Measurements from ENCODE around the gene IMMP2L. TPM values are rescaled to one million over a fixed set of nuclear protein-coding genes. Genes with fewer than 3 reads are reported as not detected.

The IMMP2L gene
- total RNA-seq, 1 experiment from 2014 or later: 13.6 TPM

DNA sequence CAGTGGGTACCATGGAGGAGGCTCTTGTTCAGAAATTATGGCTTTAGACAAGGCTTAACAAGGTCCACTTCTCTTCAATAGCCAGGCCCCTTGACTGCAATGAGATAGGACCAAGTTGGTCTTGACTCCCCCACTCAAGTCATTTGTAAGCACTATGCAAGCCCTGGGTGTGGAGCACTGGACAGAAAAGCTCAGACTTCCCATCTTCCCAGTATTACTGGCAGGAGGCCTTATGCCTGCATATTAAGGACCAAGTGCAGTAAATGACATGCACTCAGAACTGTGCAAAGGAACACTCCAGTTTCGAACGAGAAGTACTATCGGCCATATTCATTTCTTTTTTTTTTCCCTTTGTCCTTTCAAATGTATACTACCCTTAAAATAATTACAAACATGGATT lies 789.7 kb downstream of the IMMP2L start:
- Mint-ChIP-seq H3K4me1 (peaks cover 8% of the 10 kb centered on the region), H3K27me3 (ENCODE audit: low read depth) (no peaks in the 10 kb centered on the region), H3K36me3 (no peaks in the 10 kb centered on the region), H3K27ac (no peak overlapping the region), H3K9me3 (no peaks in the 10 kb centered on the region), H3K4me3 (no peak overlapping the region)
- CTCF ChIA-PET: no interaction called here
- TF ChIP-seq ATF1 (CRISPR knock-in tag; IDR thresholded peaks at IDR 0.05) (no peak), ZNF317 (CRISPR knock-in tag; IDR thresholded peaks at IDR 0.05; ENCODE audit: borderline replicate concordance, low read depth) (no peak), OVOL2 (CRISPR knock-in tag; IDR thresholded peaks at IDR 0.05; ENCODE audit: borderline replicate concordance) (no peak), ZBTB21 (CRISPR knock-in tag; IDR thresholded peaks at IDR 0.05; ENCODE audit: borderline replicate concordance) (no peak), CREM (CRISPR knock-in tag; IDR thresholded peaks at IDR 0.05) (no peak)
- TF ChIP-seq, protein P1, sequence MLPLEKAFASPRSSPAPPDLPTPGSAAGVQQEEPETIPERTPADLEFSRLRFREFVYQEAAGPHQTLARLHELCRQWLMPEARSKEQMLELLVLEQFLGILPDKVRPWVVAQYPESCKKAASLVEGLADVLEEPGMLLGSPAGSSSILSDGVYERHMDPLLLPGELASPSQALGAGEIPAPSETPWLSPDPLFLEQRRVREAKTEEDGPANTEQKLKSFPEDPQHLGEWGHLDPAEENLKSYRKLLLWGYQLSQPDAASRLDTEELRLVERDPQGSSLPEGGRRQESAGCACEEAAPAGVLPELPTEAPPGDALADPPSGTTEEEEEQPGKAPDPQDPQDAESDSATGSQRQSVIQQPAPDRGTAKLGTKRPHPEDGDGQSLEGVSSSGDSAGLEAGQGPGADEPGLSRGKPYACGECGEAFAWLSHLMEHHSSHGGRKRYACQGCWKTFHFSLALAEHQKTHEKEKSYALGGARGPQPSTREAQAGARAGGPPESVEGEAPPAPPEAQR (CRISPR knock-in tag; IDR thresholded peaks at IDR 0.05): no peak
- TF ChIP-seq, protein P2, sequence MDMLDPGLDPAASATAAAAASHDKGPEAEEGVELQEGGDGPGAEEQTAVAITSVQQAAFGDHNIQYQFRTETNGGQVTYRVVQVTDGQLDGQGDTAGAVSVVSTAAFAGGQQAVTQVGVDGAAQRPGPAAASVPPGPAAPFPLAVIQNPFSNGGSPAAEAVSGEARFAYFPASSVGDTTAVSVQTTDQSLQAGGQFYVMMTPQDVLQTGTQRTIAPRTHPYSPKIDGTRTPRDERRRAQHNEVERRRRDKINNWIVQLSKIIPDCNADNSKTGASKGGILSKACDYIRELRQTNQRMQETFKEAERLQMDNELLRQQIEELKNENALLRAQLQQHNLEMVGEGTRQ (CRISPR knock-in tag; IDR thresholded peaks at IDR 0.05): no peak
- TF ChIP-seq, protein P3, sequence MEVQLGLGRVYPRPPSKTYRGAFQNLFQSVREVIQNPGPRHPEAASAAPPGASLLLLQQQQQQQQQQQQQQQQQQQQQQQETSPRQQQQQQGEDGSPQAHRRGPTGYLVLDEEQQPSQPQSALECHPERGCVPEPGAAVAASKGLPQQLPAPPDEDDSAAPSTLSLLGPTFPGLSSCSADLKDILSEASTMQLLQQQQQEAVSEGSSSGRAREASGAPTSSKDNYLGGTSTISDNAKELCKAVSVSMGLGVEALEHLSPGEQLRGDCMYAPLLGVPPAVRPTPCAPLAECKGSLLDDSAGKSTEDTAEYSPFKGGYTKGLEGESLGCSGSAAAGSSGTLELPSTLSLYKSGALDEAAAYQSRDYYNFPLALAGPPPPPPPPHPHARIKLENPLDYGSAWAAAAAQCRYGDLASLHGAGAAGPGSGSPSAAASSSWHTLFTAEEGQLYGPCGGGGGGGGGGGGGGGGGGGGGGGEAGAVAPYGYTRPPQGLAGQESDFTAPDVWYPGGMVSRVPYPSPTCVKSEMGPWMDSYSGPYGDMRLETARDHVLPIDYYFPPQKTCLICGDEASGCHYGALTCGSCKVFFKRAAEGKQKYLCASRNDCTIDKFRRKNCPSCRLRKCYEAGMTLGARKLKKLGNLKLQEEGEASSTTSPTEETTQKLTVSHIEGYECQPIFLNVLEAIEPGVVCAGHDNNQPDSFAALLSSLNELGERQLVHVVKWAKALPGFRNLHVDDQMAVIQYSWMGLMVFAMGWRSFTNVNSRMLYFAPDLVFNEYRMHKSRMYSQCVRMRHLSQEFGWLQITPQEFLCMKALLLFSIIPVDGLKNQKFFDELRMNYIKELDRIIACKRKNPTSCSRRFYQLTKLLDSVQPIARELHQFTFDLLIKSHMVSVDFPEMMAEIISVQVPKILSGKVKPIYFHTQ (CRISPR knock-in tag; IDR thresholded peaks at IDR 0.05): no peak
- ATAC-seq: no peak
- no peak for DNase-seq (ENCODE audit: low spot score)
- POLR2A ChIA-PET: no interaction called here

DNA sequence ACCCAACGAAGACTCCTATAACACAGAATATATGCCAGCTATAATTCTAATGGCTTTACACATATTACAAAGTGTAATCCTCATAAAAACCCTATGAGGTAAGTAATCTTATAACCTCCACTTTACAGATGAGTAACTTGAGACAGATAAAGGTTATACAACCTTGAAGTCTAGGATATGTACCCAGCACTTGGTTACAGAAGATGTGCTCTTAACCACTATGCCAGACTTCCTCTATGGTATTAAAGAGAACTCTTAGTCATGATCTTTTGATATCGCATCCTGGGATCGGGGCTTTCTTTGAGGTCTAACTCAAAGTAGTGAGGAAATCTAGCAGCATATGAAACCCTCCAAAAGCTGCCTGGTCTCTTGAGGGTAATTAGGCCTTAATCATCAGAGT lies 790.6 kb downstream of the IMMP2L start:
- ATAC-seq: no peak
- no peaks in the 10 kb centered on the region for H3K36me3 Mint-ChIP-seq
- ChIA-PET CTCF (no interaction called here), POLR2A (no interaction called here)
- H3K9me3 Mint-ChIP-seq: no peaks in the 10 kb centered on the region
- no peak for DNase-seq (ENCODE audit: low spot score)
- no peak overlapping the region for H3K27ac Mint-ChIP-seq
- no peak overlapping the region for H3K4me3 Mint-ChIP-seq
- peaks cover 17% of the 10 kb centered on the region for H3K4me1 Mint-ChIP-seq
- no peaks in the 10 kb centered on the region for H3K27me3 Mint-ChIP-seq (ENCODE audit: low read depth)
- TF ChIP-seq MXD4 (CRISPR knock-in tag; IDR thresholded peaks at IDR 0.05; ENCODE audit: borderline replicate concordance) (no peak), NR3C1 (CRISPR knock-in tag; conservative IDR thresholded peaks at IDR 0.05; ENCODE audit: low read depth) (no peak), NFYB (CRISPR knock-in tag; conservative IDR thresholded peaks at IDR 0.05; ENCODE audit: low read depth) (no peak), ETV6 (CRISPR knock-in tag; IDR thresholded peaks at IDR 0.05) (no peak), SMAD3 (CRISPR knock-in tag; IDR thresholded peaks at IDR 0.05; ENCODE audit: borderline replicate concordance) (no peak), GABPB1 (CRISPR knock-in tag; IDR thresholded peaks at IDR 0.05) (no peak), SP1 (CRISPR knock-in tag; conservative IDR thresholded peaks at IDR 0.05) (no peak), OVOL2 (CRISPR knock-in tag; IDR thresholded peaks at IDR 0.05; ENCODE audit: borderline replicate concordance) (no peak), ZNF138 (CRISPR knock-in tag; conservative IDR thresholded peaks at IDR 0.05) (no peak)
- TF ChIP-seq, protein P4, sequence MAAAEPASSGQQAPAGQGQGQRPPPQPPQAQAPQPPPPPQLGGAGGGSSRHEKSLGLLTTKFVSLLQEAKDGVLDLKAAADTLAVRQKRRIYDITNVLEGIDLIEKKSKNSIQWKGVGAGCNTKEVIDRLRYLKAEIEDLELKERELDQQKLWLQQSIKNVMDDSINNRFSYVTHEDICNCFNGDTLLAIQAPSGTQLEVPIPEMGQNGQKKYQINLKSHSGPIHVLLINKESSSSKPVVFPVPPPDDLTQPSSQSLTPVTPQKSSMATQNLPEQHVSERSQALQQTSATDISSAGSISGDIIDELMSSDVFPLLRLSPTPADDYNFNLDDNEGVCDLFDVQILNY (CRISPR knock-in tag; IDR thresholded peaks at IDR 0.05): no peak
- TF ChIP-seq, protein P5, sequence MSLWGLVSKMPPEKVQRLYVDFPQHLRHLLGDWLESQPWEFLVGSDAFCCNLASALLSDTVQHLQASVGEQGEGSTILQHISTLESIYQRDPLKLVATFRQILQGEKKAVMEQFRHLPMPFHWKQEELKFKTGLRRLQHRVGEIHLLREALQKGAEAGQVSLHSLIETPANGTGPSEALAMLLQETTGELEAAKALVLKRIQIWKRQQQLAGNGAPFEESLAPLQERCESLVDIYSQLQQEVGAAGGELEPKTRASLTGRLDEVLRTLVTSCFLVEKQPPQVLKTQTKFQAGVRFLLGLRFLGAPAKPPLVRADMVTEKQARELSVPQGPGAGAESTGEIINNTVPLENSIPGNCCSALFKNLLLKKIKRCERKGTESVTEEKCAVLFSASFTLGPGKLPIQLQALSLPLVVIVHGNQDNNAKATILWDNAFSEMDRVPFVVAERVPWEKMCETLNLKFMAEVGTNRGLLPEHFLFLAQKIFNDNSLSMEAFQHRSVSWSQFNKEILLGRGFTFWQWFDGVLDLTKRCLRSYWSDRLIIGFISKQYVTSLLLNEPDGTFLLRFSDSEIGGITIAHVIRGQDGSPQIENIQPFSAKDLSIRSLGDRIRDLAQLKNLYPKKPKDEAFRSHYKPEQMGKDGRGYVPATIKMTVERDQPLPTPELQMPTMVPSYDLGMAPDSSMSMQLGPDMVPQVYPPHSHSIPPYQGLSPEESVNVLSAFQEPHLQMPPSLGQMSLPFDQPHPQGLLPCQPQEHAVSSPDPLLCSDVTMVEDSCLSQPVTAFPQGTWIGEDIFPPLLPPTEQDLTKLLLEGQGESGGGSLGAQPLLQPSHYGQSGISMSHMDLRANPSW (CRISPR knock-in tag; conservative IDR thresholded peaks at IDR 0.05; ENCODE audit: low read depth): no peak
- TF ChIP-seq, protein P6, sequence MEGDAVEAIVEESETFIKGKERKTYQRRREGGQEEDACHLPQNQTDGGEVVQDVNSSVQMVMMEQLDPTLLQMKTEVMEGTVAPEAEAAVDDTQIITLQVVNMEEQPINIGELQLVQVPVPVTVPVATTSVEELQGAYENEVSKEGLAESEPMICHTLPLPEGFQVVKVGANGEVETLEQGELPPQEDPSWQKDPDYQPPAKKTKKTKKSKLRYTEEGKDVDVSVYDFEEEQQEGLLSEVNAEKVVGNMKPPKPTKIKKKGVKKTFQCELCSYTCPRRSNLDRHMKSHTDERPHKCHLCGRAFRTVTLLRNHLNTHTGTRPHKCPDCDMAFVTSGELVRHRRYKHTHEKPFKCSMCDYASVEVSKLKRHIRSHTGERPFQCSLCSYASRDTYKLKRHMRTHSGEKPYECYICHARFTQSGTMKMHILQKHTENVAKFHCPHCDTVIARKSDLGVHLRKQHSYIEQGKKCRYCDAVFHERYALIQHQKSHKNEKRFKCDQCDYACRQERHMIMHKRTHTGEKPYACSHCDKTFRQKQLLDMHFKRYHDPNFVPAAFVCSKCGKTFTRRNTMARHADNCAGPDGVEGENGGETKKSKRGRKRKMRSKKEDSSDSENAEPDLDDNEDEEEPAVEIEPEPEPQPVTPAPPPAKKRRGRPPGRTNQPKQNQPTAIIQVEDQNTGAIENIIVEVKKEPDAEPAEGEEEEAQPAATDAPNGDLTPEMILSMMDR (IDR thresholded peaks at IDR 0.05): no peak
- TF ChIP-seq, protein P7, sequence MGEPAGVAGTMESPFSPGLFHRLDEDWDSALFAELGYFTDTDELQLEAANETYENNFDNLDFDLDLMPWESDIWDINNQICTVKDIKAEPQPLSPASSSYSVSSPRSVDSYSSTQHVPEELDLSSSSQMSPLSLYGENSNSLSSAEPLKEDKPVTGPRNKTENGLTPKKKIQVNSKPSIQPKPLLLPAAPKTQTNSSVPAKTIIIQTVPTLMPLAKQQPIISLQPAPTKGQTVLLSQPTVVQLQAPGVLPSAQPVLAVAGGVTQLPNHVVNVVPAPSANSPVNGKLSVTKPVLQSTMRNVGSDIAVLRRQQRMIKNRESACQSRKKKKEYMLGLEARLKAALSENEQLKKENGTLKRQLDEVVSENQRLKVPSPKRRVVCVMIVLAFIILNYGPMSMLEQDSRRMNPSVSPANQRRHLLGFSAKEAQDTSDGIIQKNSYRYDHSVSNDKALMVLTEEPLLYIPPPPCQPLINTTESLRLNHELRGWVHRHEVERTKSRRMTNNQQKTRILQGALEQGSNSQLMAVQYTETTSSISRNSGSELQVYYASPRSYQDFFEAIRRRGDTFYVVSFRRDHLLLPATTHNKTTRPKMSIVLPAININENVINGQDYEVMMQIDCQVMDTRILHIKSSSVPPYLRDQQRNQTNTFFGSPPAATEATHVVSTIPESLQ (CRISPR knock-in tag; IDR thresholded peaks at IDR 0.05): no peak
- TF ChIP-seq, protein P8, sequence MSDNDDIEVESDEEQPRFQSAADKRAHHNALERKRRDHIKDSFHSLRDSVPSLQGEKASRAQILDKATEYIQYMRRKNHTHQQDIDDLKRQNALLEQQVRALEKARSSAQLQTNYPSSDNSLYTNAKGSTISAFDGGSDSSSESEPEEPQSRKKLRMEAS (CRISPR knock-in tag; IDR thresholded peaks at IDR 0.05): no peak
- TF ChIP-seq, protein P1 (CRISPR knock-in tag; IDR thresholded peaks at IDR 0.05): no peak

All from WTC11 (cell line).